ENCODE measurements around the gene RFX7. TPM values are rescaled to one million over a fixed set of nuclear protein-coding genes. Genes with fewer than 3 reads are reported as not detected.

Gene RFX7
- total RNA-seq, result 10 to 100 TPM in 3 of 5 donors, 1 to 10 TPM in 1, under 1 TPM in 1; 0.58 to 41.4 (median 11.9) TPM
- polyA plus RNA-seq, result 1 to 10 TPM; 1.1 to 1.6 (median 1.4) TPM
- long read RNA-seq, donor 1, result 0 reads
- long read RNA-seq, donor 2, result 0 reads
- long read RNA-seq, donor 3, result 0 reads
- long read RNA-seq, donor 4, result 0 reads
- long read RNA-seq, donor 5, result 0 reads
- long read RNA-seq, donor 6, partial matches to known transcripts, result 5 of 5 reads
- long read RNA-seq, donor 6, other reads (novel, unspliced or antisense), result 0 of 5 reads
- long read RNA-seq, donor 7, result 0 reads
- long read RNA-seq, donor 8, result 0 reads
- long read RNA-seq, donor 9, result 0 reads
- long read RNA-seq, donor 10, result 0 reads

GRCh38 chr15:56243163-56244037 lies at the start of gene RFX7:
TSS of gene RFX7 (minus strand) at chr15:56243879. CDS start at chr15:56243285, 594 bp downstream.
- Histone ChIP-seq H3K36me3 (no peaks in the 10 kb centered on the region), H3K27ac (peak within 1 kb of the TSS; percentile 89 to 97 (median 90)), H3K9me3 (no peaks in the 10 kb centered on the region), H3K4me3 (peak within 1 kb of the TSS; percentile 76 to 97 (median 94)), H3K27me3 (no peaks in the 10 kb centered on the region), H3K4me1 (peaks cover 34 to 53% (median 41%) of the 10 kb centered on the region in 4 donors)
- TF ChIP-seq CTCF (IDR thresholded peaks at IDR 0.05) (peak in 1 of 7 experiments; percentile 21), EP300 (IDR thresholded peaks at IDR 0.05) (no peak), POLR2AphosphoS5 (IDR thresholded peaks at IDR 0.05) (peak in 2 of 3 donors; percentile 11 to 20), POLR2A (IDR thresholded peaks at IDR 0.05) (no peak)
- peak; percentile 83 to 95 for DNase-seq
- intact Hi-C loops (cut with DNase I; ENCODE audit: low total_unique reads), result loop anchor here (10.0 kb wide), 1 partner anchor 181 kb away; no protein-coding TSS in a partner anchor
- 0 to 1% (median 0%) methylated on average over 37 to 85 of the region's 85 CpGs for WGBS, 5 donors

DNA sequence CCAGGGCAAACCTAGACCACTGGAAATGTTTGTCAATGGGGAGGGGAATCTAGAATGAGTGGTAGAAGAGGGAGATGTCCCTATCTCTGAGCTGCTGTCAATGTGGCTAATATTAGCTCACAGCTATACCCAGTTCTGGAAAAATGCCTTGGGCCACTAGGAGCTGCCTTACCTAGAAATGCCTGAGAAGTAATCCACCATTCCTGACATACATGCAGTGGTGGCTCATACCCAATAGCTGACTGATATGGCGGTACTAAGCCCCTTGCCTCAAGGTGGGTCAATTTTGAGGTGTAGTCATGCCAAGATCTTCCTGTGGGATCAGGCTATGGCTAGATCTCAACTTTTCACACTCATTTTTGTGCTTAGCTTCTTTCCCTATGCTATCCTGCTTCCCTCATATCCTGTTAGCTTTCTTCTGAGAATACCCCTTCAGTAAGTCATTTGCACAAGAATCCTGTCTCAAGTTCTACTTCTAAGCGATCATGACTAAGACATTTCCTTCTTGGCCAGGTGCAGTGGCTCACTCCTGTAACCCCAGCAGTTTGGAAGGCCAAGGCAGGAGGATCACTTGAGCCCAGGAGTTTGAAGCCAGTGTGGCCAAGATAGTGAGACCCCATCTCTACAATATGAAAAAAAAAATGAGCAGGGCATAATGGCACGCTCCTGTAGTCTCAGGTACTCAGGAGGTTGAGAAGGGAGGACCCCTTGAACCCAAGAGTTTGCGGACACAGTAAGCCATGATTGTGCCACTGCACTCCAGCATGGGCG lies 49.1 kb upstream of the RFX7 start:
- H3K27ac ChIP-seq, result no peak overlapping the region
- no peak overlapping the region for H3K4me3 ChIP-seq
- no peaks in the 10 kb centered on the region for H3K36me3 ChIP-seq
- H3K9me3 ChIP-seq, result peaks cover 0 to 14% (median 9%) of the 10 kb centered on the region in 4 donors
- no peak for DNase-seq
- WGBS, 5 donors, result 94 to 99% (median 95%) methylated on average over 5 of the region's 5 CpGs
- H3K27me3 ChIP-seq, result no peaks in the 10 kb centered on the region
- TF ChIP-seq POLR2A (IDR thresholded peaks at IDR 0.05) (no peak), POLR2AphosphoS5 (IDR thresholded peaks at IDR 0.05) (no peak), EP300 (IDR thresholded peaks at IDR 0.05) (no peak), CTCF (IDR thresholded peaks at IDR 0.05) (no peak)
- H3K4me1 ChIP-seq, result no peaks in the 10 kb centered on the region
- intact Hi-C loops (cut with DNase I; ENCODE audit: low total_unique reads), result no loop called here

DNA sequence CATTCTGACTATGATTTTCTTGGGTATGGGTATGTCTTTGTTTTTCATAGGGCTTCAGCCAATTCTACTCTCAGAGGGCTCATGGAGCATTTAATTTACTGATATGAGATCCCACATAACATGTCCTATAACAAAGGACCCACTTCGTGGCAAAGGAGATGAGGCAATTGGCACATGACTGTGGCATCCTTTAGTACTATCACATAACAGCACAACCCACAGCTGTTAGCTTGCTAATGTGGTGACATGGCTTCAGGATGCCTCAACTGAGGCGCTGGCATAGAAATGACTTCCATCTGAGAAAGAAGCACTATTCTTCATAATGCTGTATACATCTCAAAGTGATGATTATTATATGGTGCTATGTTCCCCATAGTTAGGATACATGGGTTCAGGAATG lies 48.1 kb upstream of the RFX7 start:
- H3K9me3 ChIP-seq, result peaks cover 0 to 14% (median 9%) of the 10 kb centered on the region in 4 donors
- TF ChIP-seq EP300 (IDR thresholded peaks at IDR 0.05), result no peak
- TF ChIP-seq POLR2AphosphoS5 (IDR thresholded peaks at IDR 0.05), result no peak
- no peak for TF ChIP-seq CTCF (IDR thresholded peaks at IDR 0.05)
- no peak for TF ChIP-seq POLR2A (IDR thresholded peaks at IDR 0.05)
- no peak overlapping the region for H3K4me3 ChIP-seq
- intact Hi-C loops (cut with DNase I; ENCODE audit: low total_unique reads), result no loop called here
- no peaks in the 10 kb centered on the region for H3K27me3 ChIP-seq
- H3K36me3 ChIP-seq, result no peaks in the 10 kb centered on the region
- H3K4me1 ChIP-seq, result no peaks in the 10 kb centered on the region
- H3K27ac ChIP-seq, result no peak overlapping the region
- 88 to 100% (median 89%) methylated on average over 2 of the region's 2 CpGs for WGBS, 5 donors
- no peak for DNase-seq

GRCh38 chr15:56286213-56286612 lies 42.5 kb upstream of the RFX7 start:
- H3K27me3 ChIP-seq, result no peaks in the 10 kb centered on the region
- WGBS, 5 donors, result 69 to 82% (median 80%) methylated on average over 3 of the region's 3 CpGs
- no peak overlapping the region for H3K27ac ChIP-seq
- H3K9me3 ChIP-seq, result peaks cover 0 to 14% (median 9%) of the 10 kb centered on the region in 4 donors
- H3K4me3 ChIP-seq, result no peak overlapping the region
- no peaks in the 10 kb centered on the region for H3K36me3 ChIP-seq
- no peak for DNase-seq
- intact Hi-C loops (cut with DNase I; ENCODE audit: low total_unique reads), result no loop called here
- no peak for TF ChIP-seq POLR2A (IDR thresholded peaks at IDR 0.05)
- no peak for TF ChIP-seq EP300 (IDR thresholded peaks at IDR 0.05)
- TF ChIP-seq POLR2AphosphoS5 (IDR thresholded peaks at IDR 0.05), result no peak
- TF ChIP-seq CTCF (IDR thresholded peaks at IDR 0.05), result no peak
- no peaks in the 10 kb centered on the region for H3K4me1 ChIP-seq
